ENCODE results near the gene APLF. TPM values are rescaled to one million over a fixed set of nuclear protein-coding genes. Genes with fewer than 3 reads are reported as not detected.

Gene APLF
- total and polyA plus RNA-seq, 10 of the 15 experiments (the other 5 are each of a cell fraction or from before 2014, with no cell fraction given), result 0.66 to 2.8 (median 1.8) TPM

GRCh38 chr2:68537011-68537410 lies 69.6 kb downstream of the APLF start:
- Histone ChIP-seq H3K27me3 (replicated peaks in 1 of 2; ENCODE audit: control insufficient read depth in 2 of 2, insufficient read depth in 2 of 2, low read length in 1 of 2) (no peaks in the 10 kb centered on the region), H3K36me3 (ENCODE audit: control insufficient read depth in 2 of 2, insufficient read depth in 2 of 2, low read length in 1 of 2) (no peaks in the 10 kb centered on the region), H3K9ac (ENCODE audit: control insufficient read depth, insufficient read depth, low read length) (no peak overlapping the region), H3K79me2 (ENCODE audit: control insufficient read depth, insufficient read depth, low read length) (no peaks in the 10 kb centered on the region), H2AFZ (ENCODE audit: control insufficient read depth, low read depth, low read length) (no peak overlapping the region), H3K27ac (ENCODE audit: control insufficient read depth, insufficient read depth) (no peak overlapping the region), H3K4me3 (no peak overlapping the region), H3K9me3 (replicated peaks; ENCODE audit: control insufficient read depth, insufficient read depth, low read length) (no peaks in the 10 kb centered on the region), H3K4me2 (ENCODE audit: control insufficient read depth, insufficient read depth) (no peak overlapping the region), H3K4me1 (ENCODE audit: control insufficient read depth, insufficient read depth, low read length) (no peaks in the 10 kb centered on the region), H4K20me1 (ENCODE audit: control insufficient read depth, insufficient read depth) (no peaks in the 10 kb centered on the region)
- no peak for ATAC-seq
- TF ChIP-seq SMAD1 (IDR thresholded peaks at IDR 0.05; ENCODE audit: low read depth, partially characterized antibody), result no peak
- no peak for TF ChIP-seq NBN (IDR thresholded peaks at IDR 0.05)
- TF ChIP-seq EP300 (IDR thresholded peaks at IDR 0.05; ENCODE audit: borderline replicate concordance in 1 of 2, control insufficient read depth in 1 of 2, low read depth in 2 of 2, low read length in 2 of 2), result no peak
- no peak for TF ChIP-seq HCFC1 (IDR thresholded peaks at IDR 0.05; ENCODE audit: low read length)
- TF ChIP-seq EED (IDR thresholded peaks at IDR 0.05; ENCODE audit: low read depth), result no peak
- TF ChIP-seq IKZF1 (conservative IDR thresholded peaks at IDR 0.05), result no peak
- no peak for TF ChIP-seq SUZ12 (IDR thresholded peaks at IDR 0.05; ENCODE audit: unreplicated experiment)
- CTCF ChIA-PET, result no interaction called here
- RAD21 ChIA-PET (ENCODE audit: unreplicated experiment), result no interaction called here
- in situ Hi-C loops (cut with MboI) (no loop called here), intact Hi-C loops (cut with micrococcal nuclease; ENCODE audit: unreplicated experiment) (no loop called here)
- no TSS peak for BruUV-seq (replicated peaks)
- SMC1A ChIA-PET (ENCODE audit: uncharacterized antibody, unreplicated experiment), result interaction anchor here (0.6 to 1.2 kb wide), 2 partner anchors 11 to 552 kb away, joined by 3 to 4 read pairs; no protein-coding TSS in a partner anchor
- no peak for DNase-seq (ENCODE audit: low read depth, low spot score)
- POLR2A ChIA-PET, result no interaction called here
- WGBS (ENCODE audit: insufficient coverage, insufficient replicate concordance, low lambda C conversion rate, missing lambda C conversion rate), result 65% methylated on average over 4 of the region's 4 CpGs
- FAIRE-seq, result no peak

- Histone ChIP-seq H3K27me3 (replicated peaks in 1 of 2; ENCODE audit: control insufficient read depth in 2 of 2, insufficient read depth in 2 of 2, low read length in 1 of 2) (no peaks in the 10 kb centered on the region), H3K9me3 (replicated peaks; ENCODE audit: control insufficient read depth, insufficient read depth, low read length) (no peaks in the 10 kb centered on the region), H4K20me1 (ENCODE audit: control insufficient read depth, insufficient read depth) (no peaks in the 10 kb centered on the region), H3K4me1 (ENCODE audit: control insufficient read depth, insufficient read depth, low read length) (no peaks in the 10 kb centered on the region), H3K4me3 (no peak overlapping the region), H3K79me2 (ENCODE audit: control insufficient read depth, insufficient read depth, low read length) (no peaks in the 10 kb centered on the region), H2AFZ (ENCODE audit: control insufficient read depth, low read depth, low read length) (no peak overlapping the region), H3K9ac (ENCODE audit: control insufficient read depth, insufficient read depth, low read length) (no peak overlapping the region), H3K27ac (ENCODE audit: control insufficient read depth, insufficient read depth) (no peak overlapping the region), H3K4me2 (ENCODE audit: control insufficient read depth, insufficient read depth) (no peak overlapping the region), H3K36me3 (ENCODE audit: control insufficient read depth in 2 of 2, insufficient read depth in 2 of 2, low read length in 1 of 2) (no peaks in the 10 kb centered on the region)
- 26% methylated on average over 2 of the region's 2 CpGs for WGBS (ENCODE audit: insufficient coverage, insufficient replicate concordance, low lambda C conversion rate, missing lambda C conversion rate)
- ChIA-PET RAD21 (ENCODE audit: unreplicated experiment) (interaction anchor here (1.0 kb wide), 1 partner anchor 11 kb away, joined by 3 read pairs; no protein-coding TSS in a partner anchor), POLR2A (no interaction called here), CTCF (no interaction called here), SMC1A (ENCODE audit: uncharacterized antibody, unreplicated experiment) (no interaction called here)
- ATAC-seq (no peak), DNase-seq (ENCODE audit: low read depth, low spot score) (no peak), FAIRE-seq (no peak)
- in situ Hi-C loops (cut with MboI), result no loop called here
- intact Hi-C loops (cut with micrococcal nuclease; ENCODE audit: unreplicated experiment), result no loop called here
- BruUV-seq (replicated peaks), result no TSS peak
- TF ChIP-seq NFIC (IDR thresholded peaks at IDR 0.05; ENCODE audit: low read depth, low read length), result no peak
- TF ChIP-seq SREBF2 (IDR thresholded peaks at IDR 0.05; ENCODE audit: low read length), result no peak
- no peak for TF ChIP-seq TBL1XR1 (IDR thresholded peaks at IDR 0.05; ENCODE audit: low read depth, low read length)
- no peak for TF ChIP-seq ZNF217 (IDR thresholded peaks at IDR 0.05)
- TF ChIP-seq PAX5 (IDR thresholded peaks at IDR 0.05; ENCODE audit: borderline replicate concordance, low read depth, low read length), result no peak
- no peak for TF ChIP-seq RAD51 (IDR thresholded peaks at IDR 0.05)
- TF ChIP-seq REST (IDR thresholded peaks at IDR 0.05; ENCODE audit: low read depth, low read length), result no peak
- TF ChIP-seq HDAC6 (IDR thresholded peaks at IDR 0.05; ENCODE audit: unreplicated experiment), result no peak
- TF ChIP-seq HCFC1 (IDR thresholded peaks at IDR 0.05; ENCODE audit: low read length), result no peak
- TF ChIP-seq HDAC2 (IDR thresholded peaks at IDR 0.05), result no peak
- no peak for TF ChIP-seq KLF5 (IDR thresholded peaks at IDR 0.05; ENCODE audit: partially characterized antibody)
Observed at GRCh38 chr2:68537809-68538208, 70.4 kb downstream of the APLF start.

All from GM12878 (cell line).